ENCODE results near the gene SMYD3.

SMYD3 gene

GRCh38 chr1:246283771-246284410 is 223.2 kb downstream of the SMYD3 start:
- H3K79me2 ChIP-seq (ENCODE audit: insufficient read depth, low read depth), result no peaks in the 10 kb centered on the region
- H3K27ac ChIP-seq, result no peak overlapping the region
- no peak overlapping the region for H2AFZ ChIP-seq (ENCODE audit: low read depth)
- no peak overlapping the region for H3K9ac ChIP-seq
- no peak overlapping the region for H3K4me2 ChIP-seq
- TF ChIP-seq, protein P1, sequence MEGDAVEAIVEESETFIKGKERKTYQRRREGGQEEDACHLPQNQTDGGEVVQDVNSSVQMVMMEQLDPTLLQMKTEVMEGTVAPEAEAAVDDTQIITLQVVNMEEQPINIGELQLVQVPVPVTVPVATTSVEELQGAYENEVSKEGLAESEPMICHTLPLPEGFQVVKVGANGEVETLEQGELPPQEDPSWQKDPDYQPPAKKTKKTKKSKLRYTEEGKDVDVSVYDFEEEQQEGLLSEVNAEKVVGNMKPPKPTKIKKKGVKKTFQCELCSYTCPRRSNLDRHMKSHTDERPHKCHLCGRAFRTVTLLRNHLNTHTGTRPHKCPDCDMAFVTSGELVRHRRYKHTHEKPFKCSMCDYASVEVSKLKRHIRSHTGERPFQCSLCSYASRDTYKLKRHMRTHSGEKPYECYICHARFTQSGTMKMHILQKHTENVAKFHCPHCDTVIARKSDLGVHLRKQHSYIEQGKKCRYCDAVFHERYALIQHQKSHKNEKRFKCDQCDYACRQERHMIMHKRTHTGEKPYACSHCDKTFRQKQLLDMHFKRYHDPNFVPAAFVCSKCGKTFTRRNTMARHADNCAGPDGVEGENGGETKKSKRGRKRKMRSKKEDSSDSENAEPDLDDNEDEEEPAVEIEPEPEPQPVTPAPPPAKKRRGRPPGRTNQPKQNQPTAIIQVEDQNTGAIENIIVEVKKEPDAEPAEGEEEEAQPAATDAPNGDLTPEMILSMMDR (conservative IDR thresholded peaks at IDR 0.05; ENCODE audit: low read depth, low read length), result no peak
- H3K36me3 ChIP-seq (ENCODE audit: insufficient read depth), result no peaks in the 10 kb centered on the region
- H3K4me3 ChIP-seq (IDR thresholded peaks at IDR 0.05; ENCODE audit: insufficient read depth, low read depth, low read length), result no peak overlapping the region
- H3K4me1 ChIP-seq (ENCODE audit: low read depth, poor library complexity, severe bottlenecking), result no peaks in the 10 kb centered on the region
- no peaks in the 10 kb centered on the region for H4K20me1 ChIP-seq (ENCODE audit: insufficient read depth)
- no peaks in the 10 kb centered on the region for H3K27me3 ChIP-seq (ENCODE audit: insufficient read depth, low read depth)

- no peaks in the 10 kb centered on the region for H3K36me3 ChIP-seq (ENCODE audit: insufficient read depth)
- H3K79me2 ChIP-seq (ENCODE audit: insufficient read depth, low read depth), result no peaks in the 10 kb centered on the region
- no peaks in the 10 kb centered on the region for H4K20me1 ChIP-seq (ENCODE audit: insufficient read depth)
- H3K27me3 ChIP-seq (ENCODE audit: insufficient read depth, low read depth), result no peaks in the 10 kb centered on the region
- no peak overlapping the region for H3K27ac ChIP-seq
- no peaks in the 10 kb centered on the region for H3K4me1 ChIP-seq (ENCODE audit: low read depth, poor library complexity, severe bottlenecking)
- no peak overlapping the region for H3K4me2 ChIP-seq
- H2AFZ ChIP-seq (ENCODE audit: low read depth), result no peak overlapping the region
- H3K4me3 ChIP-seq (IDR thresholded peaks at IDR 0.05; ENCODE audit: insufficient read depth, low read depth, low read length), result no peak overlapping the region
- H3K9ac ChIP-seq, result no peak overlapping the region
- TF ChIP-seq, protein P1 (conservative IDR thresholded peaks at IDR 0.05; ENCODE audit: low read depth, low read length), result no peak
Measured at GRCh38 chr1:246281639-246282038, 225.4 kb downstream of the SMYD3 start.

GRCh38 chr1:246281195-246281594 is 225.9 kb downstream of the SMYD3 start:
- H3K4me1 ChIP-seq (ENCODE audit: low read depth, poor library complexity, severe bottlenecking), result no peaks in the 10 kb centered on the region
- no peaks in the 10 kb centered on the region for H3K36me3 ChIP-seq (ENCODE audit: insufficient read depth)
- no peak overlapping the region for H3K4me3 ChIP-seq (IDR thresholded peaks at IDR 0.05; ENCODE audit: insufficient read depth, low read depth, low read length)
- H4K20me1 ChIP-seq (ENCODE audit: insufficient read depth), result no peaks in the 10 kb centered on the region
- H3K79me2 ChIP-seq (ENCODE audit: insufficient read depth, low read depth), result no peaks in the 10 kb centered on the region
- no peak overlapping the region for H3K4me2 ChIP-seq
- H3K9ac ChIP-seq, result no peak overlapping the region
- TF ChIP-seq, protein P1 (conservative IDR thresholded peaks at IDR 0.05; ENCODE audit: low read depth, low read length), result no peak
- H3K27me3 ChIP-seq (ENCODE audit: insufficient read depth, low read depth), result no peaks in the 10 kb centered on the region
- no peak overlapping the region for H2AFZ ChIP-seq (ENCODE audit: low read depth)
- no peak overlapping the region for H3K27ac ChIP-seq

GRCh38 chr1:246280551-246280950 is 226.5 kb downstream of the SMYD3 start:
- no peak overlapping the region for H3K9ac ChIP-seq
- no peak overlapping the region for H3K27ac ChIP-seq
- H3K4me2 ChIP-seq, result no peak overlapping the region
- no peaks in the 10 kb centered on the region for H3K4me1 ChIP-seq (ENCODE audit: low read depth, poor library complexity, severe bottlenecking)
- H3K36me3 ChIP-seq (ENCODE audit: insufficient read depth), result no peaks in the 10 kb centered on the region
- TF ChIP-seq, protein P1 (conservative IDR thresholded peaks at IDR 0.05; ENCODE audit: low read depth, low read length), result no peak
- H3K79me2 ChIP-seq (ENCODE audit: insufficient read depth, low read depth), result no peaks in the 10 kb centered on the region
- H2AFZ ChIP-seq (ENCODE audit: low read depth), result no peak overlapping the region
- H3K4me3 ChIP-seq (IDR thresholded peaks at IDR 0.05; ENCODE audit: insufficient read depth, low read depth, low read length), result no peak overlapping the region
- H4K20me1 ChIP-seq (ENCODE audit: insufficient read depth), result no peaks in the 10 kb centered on the region
- no peaks in the 10 kb centered on the region for H3K27me3 ChIP-seq (ENCODE audit: insufficient read depth, low read depth)
